ENCODE data around the gene MPRIP.
"Not testable (repeated sequence)": the region's sequence is repeated elsewhere in the genome, so short reads cannot be mapped to it uniquely, and the experiment has no call there.

MPRIP gene

DNA sequence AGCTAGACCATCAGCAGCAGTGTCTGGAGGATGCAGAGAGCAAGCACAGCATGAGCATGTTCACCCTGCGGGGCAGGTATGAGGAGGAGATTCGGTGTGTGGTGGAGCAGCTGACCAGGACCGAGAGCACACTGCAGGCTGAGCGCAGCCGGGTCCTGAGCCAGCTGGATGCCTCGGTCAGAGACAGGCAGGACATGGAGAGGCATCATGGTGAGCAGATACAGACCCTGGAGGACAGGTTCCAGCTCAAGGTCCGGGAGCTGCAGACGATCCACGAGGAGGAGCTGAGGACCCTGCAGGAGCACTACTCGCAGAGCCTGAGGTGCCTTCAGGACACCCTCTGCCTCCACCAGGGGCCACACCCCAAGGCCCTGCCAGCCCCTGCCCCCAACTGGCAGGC, 125.1 kb downstream of the MPRIP start:
- DNase-seq (ENCODE audit: low spot score), result no peak

DNA sequence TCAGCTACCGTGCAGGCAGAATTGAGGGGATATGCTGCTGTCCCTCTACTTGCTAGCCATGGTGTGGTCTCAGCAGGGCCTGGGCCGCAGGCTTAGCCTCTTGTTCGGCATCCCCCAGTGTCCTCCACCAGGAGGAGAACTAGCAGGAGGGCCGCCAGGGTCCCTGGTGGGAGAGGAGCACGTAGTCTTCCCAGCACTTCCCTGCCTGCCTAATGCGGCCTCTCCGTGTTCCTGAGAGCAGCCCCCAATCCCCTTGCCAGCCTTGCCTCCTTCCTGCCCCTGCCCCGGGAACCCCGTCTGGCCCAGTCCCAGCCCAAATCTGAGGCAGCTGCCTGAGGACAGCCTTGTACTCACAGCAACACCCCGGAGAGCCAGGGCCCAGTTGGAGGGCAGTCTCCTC, 125.7 kb downstream of the MPRIP start:
- no peak for DNase-seq (ENCODE audit: low spot score)

DNA sequence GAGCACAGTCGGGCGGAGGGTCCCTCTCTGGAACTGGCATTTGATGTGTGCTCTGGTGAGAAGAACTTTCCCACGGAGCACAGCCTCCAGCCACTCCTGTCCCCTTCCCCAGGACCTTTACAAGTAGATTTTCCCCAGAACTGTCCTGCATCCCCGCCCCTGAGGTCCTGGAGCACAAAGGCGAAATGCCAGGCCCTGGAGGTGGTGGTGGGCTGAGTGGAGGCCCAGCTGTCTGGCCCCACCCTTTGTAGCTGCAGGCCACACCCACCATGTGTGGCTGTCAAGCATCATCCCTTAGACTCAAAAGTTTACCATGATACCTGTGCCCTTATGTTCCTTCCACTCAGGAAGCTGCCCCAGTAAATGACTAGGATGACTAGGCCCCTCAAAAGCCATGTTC, 126.1 kb downstream of the MPRIP start:
- no peak for DNase-seq (ENCODE audit: low spot score)

DNA sequence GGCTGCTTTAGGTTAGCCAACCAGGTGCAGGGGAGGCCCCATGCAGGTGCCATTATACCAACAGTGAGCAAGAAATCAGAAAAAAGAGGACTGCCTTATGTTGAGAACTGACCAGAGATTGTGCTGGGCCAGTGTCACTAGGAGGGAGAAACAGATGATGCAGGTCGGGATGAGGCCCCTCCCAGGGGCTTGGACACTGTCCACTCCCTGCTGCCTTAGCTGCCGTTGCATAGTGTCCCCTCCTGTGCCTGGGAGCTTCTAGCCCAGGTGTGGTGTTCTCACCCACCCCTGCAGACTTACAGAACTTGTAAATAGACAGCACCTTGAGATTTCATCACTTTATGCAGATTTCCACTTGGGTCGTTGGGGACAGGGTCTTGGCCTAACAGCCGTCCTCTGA, 127.1 kb downstream of the MPRIP start:
- DNase-seq (ENCODE audit: low spot score), result no peak

DNA sequence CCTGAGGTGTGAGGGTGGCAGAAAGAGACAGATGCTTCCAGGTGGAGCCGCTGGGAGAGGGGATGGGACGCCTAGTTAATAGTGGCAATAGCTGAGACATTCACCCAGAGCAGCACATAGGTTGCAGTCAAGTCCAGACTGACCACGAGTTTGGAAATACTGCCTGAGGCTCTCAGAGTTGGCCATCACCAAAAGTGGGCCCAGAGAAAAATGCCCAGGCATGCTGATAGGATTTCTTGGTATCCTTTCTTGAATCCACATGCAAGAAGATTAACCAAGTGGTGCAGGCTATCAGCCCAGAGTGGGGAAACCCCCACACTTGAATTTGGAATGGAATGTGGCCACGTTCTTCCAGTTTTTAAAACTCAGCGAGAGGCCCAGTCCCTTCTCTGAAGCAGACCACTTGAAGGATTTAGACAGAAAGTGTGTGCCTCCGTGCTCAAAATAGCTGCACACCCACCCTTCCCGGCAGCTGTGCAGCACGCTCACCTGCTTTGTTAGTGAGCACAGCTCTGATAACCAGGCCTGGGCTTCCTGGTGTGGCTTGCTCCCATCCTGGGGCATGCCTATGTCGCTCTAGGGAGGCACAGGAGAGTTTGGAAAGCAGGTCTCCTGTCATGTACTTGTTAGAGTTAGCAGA, 128.2 kb downstream of the MPRIP start:
- DNase-seq (ENCODE audit: low spot score), result no peak

DNA sequence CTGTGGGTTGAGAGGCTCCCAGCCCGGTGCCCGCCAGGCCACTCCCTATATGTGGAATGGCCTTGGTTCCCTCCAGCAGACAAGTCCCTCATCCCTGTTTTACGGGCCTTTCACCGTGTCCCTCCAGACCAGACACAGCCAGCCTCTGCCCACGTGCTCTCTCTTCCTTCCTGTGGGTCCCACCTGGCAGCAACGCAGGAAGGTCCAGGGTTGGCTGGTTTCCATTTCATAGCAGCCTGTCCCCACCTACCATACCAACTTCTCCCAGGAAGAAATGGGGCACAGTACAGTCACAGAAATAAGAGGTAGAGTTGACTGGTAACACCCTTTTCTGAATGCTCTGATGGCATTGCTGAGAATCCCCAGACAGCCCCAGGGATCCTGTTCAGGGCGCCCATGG, 128.9 kb downstream of the MPRIP start:
- no peak for DNase-seq (ENCODE audit: low spot score)

DNA sequence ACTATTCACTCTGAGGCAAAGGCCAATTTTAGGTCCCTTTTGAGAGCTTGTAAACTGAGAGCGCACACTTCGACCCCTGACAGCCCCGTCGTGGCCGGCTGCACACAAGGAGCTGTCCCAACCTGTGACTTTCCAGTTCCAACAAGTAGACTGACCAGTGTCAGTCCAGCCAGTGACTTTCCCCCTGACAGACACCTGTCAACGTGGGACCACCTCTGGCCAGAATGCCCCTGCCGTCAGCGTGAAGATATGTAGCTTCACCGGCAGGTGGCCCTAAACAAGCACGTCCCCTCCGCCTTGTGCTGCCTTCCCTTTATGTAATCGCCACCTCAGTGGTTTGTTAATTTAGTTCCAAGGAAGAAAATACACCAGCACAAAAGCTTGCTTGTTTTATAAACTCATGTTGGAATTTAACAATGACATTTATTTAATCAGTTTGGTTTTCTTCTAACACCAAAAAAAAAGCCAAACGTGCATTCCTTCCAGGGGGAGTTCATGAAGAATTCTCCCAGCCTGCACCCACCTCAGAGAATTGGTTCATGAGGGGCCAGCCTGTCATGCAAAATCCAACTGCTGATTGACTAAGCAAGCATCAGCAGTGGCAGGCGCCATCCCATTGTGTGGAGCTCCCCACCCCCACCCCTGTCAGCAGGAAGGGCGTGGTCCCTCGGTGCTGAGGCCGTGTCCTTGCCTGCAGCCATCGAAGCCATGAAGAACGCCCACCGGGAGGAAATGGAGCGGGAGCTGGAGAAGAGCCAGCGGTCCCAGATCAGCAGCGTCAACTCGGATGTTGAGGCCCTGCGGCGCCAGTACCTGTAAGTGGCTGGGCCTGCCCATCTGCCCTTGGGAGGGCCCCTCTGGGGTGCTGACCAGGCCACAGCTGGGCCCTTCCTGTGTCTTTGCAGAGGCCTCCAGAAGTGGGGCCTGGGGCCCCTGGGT, 130.0 kb downstream of the MPRIP start:
- DNase-seq (ENCODE audit: low spot score), result no peak

DNA sequence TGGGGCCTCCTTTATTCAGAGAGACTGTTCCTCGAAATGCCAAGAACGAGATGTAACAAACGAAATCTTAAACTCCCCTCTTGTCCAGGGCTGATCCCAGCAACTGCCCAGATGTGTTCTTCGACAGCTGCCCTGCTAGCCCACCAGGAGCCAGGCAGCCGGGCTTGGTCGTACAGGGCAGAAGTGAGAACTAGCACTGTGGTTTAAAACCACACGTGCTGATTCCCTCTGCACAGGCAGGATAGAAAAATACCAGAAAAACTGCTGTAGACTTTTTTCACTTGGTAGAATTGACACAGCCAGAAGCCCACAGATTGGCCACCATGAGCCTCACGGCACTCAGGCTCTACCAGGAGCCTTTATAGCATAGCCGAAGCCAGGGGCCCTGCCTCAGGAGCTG, 130.7 kb downstream of the MPRIP start:
- no peak for DNase-seq (ENCODE audit: low spot score)

DNA sequence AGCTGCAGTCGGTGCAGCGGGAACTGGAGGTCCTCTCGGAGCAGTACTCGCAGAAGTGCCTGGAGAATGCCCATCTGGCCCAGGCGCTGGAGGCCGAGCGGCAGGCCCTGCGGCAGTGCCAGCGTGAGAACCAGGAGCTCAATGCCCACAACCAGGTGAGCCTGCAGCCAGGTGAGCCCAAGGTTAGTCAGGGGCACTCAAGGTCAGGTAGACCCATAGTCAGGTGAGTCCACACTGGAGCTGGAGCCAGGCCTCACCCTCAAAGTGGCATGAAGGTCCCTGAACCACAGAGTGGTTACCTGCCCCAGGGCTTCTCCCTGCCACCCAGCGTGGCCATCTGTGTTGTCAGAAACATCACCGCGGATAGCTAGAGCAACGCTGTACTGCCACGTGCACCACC, 131.7 kb downstream of the MPRIP start:
- DNase-seq (ENCODE audit: low spot score), result no peak

DNA sequence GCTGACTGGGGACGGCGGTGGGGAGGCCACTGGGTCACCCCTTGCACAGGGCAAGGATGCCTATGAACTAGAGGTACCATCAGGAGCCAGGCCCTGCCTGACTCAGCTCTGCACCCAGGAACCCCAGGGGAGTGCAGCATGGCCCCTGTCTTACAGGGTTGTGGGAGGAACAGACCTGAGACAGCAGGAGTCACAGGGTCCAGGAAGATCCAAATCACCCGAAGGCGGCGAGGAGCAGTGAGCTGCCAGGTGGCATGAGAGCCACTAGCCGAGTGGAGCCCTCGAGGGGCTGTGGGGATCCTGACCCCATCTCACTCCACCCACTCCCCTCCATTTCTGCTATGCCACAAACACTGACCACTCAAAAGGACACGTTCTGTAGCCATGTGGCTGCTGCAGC, 133.1 kb downstream of the MPRIP start:
- DNase-seq (ENCODE audit: low spot score), result no peak

DNA sequence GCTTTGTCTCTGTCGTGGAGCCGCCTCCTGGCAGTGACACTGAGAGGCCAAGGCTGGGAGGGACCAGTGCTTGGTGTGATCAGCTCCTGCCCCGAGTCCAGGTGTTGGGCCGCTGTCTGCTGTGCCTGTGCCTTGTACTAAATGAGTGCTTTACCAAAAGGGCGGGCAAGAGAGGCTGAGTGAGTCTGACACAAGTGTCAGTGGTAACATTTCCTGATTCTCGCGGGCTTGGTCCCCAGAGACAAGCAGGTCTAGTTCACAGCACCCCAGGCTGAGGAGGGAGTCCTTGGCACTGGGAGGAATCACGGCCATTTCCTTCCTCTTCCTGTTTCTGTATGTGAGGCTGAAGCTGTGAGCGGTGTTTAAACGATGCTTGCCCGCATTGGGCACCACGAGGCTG, 133.7 kb downstream of the MPRIP start:
- no peak for DNase-seq (ENCODE audit: low spot score)

DNA sequence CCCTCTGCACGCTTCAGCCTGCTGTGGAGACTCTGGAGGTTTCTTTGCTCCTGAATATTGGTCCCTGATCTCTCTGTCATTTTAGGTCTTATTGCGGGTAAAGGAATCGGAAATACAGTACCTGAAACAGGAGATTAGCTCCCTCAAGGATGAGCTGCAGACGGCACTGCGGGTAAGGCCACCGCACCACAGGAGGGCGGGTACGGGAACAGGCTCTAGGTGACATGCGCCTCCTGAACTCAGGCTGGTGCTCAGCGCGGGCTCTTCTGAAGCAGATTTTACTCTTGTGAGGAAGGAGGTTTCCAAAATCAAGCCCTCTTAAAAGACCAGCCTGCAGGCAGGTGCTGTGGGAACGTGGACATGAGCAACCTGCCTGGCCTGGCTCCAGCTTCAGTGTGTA, 134.1 kb downstream of the MPRIP start:
- DNase-seq (ENCODE audit: low spot score), result no peak

DNA sequence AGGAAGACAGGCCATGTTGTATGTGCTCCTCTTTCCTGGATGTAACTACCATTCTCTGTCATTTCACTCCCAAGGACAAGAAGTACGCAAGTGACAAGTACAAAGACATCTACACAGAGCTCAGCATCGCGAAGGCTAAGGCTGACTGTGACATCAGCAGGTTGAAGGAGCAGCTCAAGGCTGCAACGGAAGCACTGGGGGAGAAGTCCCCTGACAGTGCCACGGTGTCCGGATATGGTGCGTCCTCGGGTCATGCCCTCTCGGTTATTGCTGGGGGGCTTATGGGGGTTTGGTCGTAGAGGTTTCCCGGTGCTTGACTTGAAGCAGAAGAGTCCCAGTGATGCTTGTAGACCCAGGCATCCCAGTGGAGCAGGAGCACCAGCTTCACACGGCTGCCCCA, 134.9 kb downstream of the MPRIP start:
- no peak for DNase-seq (ENCODE audit: low spot score)

DNA sequence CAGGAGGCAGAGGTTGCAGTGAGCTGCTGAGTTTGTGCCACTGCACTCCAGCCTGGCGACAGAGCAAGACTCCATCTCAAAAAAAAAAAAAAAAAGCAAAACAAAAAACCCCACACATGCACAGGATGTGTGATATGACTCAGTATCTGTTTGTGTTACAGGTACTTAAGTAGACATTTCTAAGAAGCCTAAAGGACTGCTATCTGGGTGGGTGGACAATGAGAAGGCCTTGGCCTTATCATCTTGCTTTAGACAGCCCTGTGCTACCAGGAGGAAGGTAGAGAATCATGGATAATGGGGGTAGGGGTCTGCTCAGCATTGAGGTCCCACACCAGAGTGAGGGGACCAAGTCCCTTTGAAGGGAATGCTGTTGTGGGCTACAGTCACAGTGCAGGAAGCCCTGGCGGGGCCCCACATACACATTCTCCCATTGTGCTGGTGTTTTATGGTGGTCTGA, 137.1 kb downstream of the MPRIP start:
- no peak for DNase-seq (ENCODE audit: low spot score)

DNA sequence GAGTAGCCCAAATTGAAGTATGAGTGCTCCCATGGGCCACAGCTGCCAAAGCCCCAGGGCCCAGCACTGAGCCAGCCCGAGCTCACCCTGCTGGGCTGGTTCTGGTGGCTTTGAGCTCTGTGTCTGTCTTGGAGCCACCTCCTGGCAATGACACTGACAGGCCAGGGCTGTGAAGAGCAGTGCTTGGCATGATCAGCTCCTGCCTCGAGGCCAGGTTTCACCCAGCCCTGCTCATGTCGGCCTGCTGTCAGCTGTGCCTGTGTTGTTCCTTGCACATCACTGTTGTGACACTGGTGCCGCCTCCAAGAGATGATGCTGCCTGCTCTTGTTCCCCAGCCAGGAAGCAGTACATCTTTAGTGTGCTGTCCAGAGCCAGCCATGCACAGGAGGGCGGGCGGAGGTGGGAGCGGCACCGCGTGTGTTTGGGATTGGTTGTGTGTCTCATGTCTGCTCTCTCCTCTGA, 137.9 kb downstream of the MPRIP start:
- no peak for DNase-seq (ENCODE audit: low spot score)

DNA sequence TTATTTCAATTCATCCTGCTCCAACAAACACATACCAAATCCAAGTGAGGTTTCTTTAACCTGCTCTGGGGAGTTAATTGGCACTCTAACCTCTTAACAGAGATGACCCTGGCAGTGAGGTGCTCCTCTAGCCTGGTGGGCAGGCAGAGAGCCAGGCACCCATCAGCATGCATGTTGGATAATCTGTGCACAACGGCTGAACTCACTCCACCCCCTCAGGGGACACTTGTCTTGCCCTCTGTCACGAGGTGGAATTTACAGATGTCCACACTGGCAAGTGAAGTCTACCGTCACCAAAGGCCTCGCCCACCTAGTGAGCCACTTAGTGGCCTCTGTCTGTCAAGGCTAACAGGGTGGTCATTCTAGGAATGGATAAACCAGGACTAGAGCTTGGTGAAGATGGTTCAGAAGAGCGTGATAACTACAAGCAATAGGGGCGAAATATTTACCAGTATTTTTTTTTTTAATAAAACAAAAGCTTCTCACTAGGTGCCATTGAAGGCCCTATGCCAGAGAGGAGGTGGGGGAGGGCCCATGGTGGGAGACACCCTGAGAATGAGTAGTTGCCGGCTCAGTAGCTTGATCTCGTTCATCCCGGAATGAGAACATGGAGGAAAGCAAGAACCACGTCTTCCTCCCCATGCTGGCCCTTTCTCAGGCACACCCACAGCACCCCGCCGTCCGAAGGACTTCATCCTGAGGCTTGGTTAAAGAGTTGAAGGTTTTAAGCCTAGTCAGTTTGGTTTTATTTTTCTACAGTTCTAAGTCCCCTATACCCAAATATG, 138.7 kb downstream of the MPRIP start:
- DNase-seq (ENCODE audit: low spot score), result no peak

DNA sequence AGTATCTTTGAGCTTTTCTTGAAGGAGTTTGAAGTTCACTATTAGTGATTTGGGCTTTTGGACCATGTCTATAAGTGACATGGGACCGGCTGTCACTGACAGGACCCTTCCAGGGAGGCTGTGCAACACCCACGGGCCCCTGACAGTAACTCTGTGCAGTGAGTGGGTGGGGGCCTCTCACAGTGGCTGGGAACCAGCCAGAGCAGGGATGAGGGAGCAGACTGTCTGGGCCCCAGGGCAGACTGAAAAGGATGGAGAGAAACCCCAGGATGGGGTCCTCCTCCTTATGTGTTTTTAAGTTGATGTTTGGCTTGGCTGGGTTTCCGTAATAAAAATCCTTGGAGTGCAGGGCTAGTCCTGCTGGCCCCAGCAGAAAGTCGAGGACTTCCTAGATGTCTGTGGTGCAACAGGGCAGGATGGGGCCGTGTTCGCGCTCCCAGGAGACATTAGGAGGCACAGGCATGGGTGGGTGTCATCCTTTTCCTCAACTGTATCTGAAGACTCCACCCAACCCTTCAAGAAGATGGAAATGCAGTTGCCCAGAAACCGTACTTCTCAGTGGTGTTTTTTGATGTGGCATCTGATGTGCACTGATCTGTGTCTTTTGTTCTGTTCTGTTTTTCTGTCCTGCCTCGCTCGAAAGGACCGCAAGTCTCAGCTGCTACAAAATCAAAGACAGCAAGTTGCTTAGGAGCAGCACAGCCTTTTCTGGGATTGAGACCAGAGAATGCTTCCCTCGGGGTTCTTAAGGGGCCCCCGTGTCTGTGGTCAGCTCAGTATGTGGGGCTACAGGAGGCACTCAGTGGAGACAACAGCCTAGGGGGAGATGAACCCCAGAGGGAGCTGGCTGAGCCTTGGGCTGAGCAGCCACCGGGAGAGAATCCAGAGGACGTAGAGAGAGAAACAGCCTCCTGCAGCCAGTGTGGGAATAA, 139.7 kb downstream of the MPRIP start:
- no peak for DNase-seq (ENCODE audit: low spot score)

DNA sequence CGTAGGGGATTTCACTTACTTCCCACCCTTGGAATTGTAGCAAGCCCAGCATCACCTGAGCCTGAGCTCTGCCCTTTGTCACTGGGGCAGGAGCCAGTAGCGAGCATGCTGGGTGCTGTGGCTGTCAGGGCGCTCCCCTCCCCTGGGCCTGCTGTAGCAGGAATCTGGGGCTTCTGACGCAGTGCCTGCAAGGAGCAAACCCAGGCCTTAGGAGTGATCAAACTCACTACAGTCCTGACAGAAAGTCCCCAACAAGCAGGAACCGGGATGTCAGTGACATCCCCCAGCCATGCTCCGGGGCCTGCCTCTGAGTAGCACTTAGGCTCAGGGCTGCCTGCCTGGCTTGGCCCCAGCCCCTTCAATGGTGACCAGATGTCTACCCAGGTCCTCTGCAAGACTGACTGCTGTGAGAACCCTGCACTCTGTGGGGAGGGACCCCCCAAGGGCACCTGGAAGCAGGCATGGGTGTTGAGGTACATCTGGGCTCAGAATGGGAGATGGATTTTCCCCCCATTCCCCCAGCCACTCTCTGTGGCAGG, 140.4 kb downstream of the MPRIP start:
- no peak for DNase-seq (ENCODE audit: low spot score)

DNA sequence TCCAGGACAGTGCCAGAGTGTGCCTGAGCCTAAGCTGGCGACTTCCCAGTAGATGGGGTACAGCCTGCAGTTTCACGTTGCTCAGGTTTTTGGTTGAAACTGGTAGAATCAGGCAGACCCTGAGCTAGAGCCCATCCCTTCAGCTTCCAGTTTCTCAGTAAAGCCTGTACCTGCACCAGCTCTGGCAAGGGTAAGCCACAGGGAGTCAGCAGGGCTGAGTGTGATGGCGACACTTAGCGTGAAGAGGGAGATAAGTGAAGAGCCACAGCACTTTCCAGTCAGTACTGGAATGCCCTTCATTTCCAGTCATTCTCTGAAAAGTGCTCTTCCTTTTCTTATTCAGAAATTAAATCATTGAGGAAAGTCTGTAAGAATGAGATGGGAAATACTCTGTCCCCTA, 141.5 kb downstream of the MPRIP start:
- no peak for DNase-seq (ENCODE audit: low spot score)

DNA sequence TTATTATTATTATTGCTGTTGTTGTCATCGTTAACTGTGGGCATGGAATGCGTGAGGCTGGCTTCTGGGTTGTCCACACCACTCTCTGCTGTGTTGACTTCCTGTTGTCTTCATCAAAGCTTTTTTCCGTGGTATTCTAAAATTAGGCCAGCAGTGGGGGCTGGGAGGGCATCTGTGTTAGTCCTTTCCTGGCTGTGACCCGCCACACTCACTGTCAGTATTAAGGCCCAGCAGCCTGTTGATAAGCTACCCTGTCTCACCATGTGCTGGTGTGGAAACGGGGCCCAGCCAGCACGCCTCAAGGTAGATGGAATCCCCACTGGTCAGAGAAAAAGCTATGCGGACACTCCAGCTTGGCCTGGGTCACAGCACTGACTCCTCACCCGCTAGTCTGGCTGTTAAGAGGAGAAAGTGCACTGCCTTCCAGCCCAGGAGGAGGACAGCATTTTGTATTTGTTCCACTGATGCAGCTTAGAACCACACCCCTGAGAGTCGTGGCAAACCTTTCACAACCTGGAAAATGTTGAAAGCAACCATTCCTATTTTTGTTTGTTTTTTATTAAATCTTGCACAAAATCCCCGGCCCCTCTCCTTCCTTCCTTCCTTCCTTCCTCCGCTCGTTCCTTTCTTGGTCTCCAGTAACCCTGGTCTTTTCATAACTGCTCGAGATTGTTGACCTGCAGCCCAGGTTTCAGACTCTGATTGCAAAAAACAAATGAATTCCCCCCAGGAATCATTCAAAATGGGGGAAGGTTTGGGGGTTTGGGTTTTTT, 142.9 kb downstream of the MPRIP start:
- DNase-seq (ENCODE audit: low spot score), result not testable (repeated sequence)

Data from globus pallidus (tissue), 1 donor.